CD14-positive monocyte (primary cell): ENCODE data around the gene NDE1. TPM values are rescaled to one million over a fixed set of nuclear protein-coding genes. Genes with fewer than 3 reads are reported as not detected.
"Not testable (repeated sequence)": the region's sequence is repeated elsewhere in the genome, so short reads cannot be mapped to it uniquely, and the experiment has no call there.

ENCODE experiments used
- DNase-seq, 3 donors: peaks; one replicate each; pipeline ENCODE4 v3.0.0-alpha.2; 2011 to 2022
- H2AFZ ChIP-seq: 2 replicates; pipeline ENCODE4 v1.6.0; 2012; ENCODE audit warnings: mild to moderate bottlenecking, low read depth, low read length, inconsistent platforms; ENCODE audit not compliant: insufficient read depth, poor library complexity, severe bottlenecking
- H3K27ac ChIP-seq, 2 donors: 1 replicate in 1 of 2; 2 replicates in 1 of 2; pipeline ENCODE4 v1.5.1; 2012 to 2013; ENCODE audit warnings: low read length in 2 of 2, control low read depth in 1 of 2, inconsistent platforms in 1 of 2, low read depth in 1 of 2, mild to moderate bottlenecking in 1 of 2
- H3K27me3 ChIP-seq, 2 donors: one replicate each; pipeline versions ENCODE4 v1.6.0 to v1.6.1; 2011 to 2013; ENCODE audit warnings: low read length in 2 of 2; ENCODE audit not compliant: control insufficient read depth in 2 of 2, insufficient read depth in 2 of 2
- H3K36me3 ChIP-seq, 2 donors: replicated peaks in 1 of 2; 1 replicate in 1 of 2; 2 replicates in 1 of 2; pipeline versions ENCODE4 v1.5.1 to v1.6.1; 2012 to 2013; ENCODE audit warnings: low read length in 2 of 2, control low read depth in 1 of 2, inconsistent platforms in 1 of 2, mild to moderate bottlenecking in 1 of 2; ENCODE audit not compliant: insufficient read depth in 2 of 2, control insufficient read depth in 1 of 2
- H3K4me1 ChIP-seq, 2 donors: 1 replicate in 1 of 2; 2 replicates in 1 of 2; pipeline versions ENCODE4 v1.5.1 to v1.6.1; 2012 to 2013; ENCODE audit warnings: low read length in 2 of 2, control low read depth in 1 of 2, inconsistent platforms in 1 of 2, mild to moderate bottlenecking in 1 of 2, moderate library complexity in 1 of 2; ENCODE audit not compliant: insufficient read depth in 2 of 2, control insufficient read depth in 1 of 2
- H3K4me2 ChIP-seq: replicated peaks from 2 replicates; pipeline ENCODE3; 2012; ENCODE audit warnings: low read length, moderate library complexity, mild to moderate bottlenecking; ENCODE audit not compliant: poor library complexity, severe bottlenecking; ENCODE audit errors: extremely low read depth
- H3K4me3 ChIP-seq, 3 experiments: fragments of 200-600 bp in 1 of 3; sonication (generic) in 1 of 3; replicated peaks in 1 of 3; 1 replicate in 2 of 3; 2 replicates in 1 of 3; pipeline ENCODE4 v1.5.1; 2011 to 2013; ENCODE audit warnings: low read length in 3 of 3, mild to moderate bottlenecking in 3 of 3, control low read depth in 2 of 3, low read depth in 2 of 3, inconsistent platforms in 1 of 3, moderate library complexity in 1 of 3
- H3K79me2 ChIP-seq: 2 replicates; pipeline ENCODE4 v1.6.0; 2012; ENCODE audit warnings: mild to moderate bottlenecking, control low read depth, inconsistent platforms, low read length, moderate library complexity; ENCODE audit not compliant: insufficient read depth
- H3K9ac ChIP-seq: 2 replicates; pipeline ENCODE4 v1.6.0; 2017; ENCODE audit warnings: low read length, mild to moderate bottlenecking; ENCODE audit not compliant: insufficient read depth, poor library complexity, severe bottlenecking
- H3K9me3 ChIP-seq, 2 donors: replicated peaks in 1 of 2; 1 replicate in 1 of 2; 2 replicates in 1 of 2; pipeline versions ENCODE4 v1.5.1 to v1.6.1; 2012 to 2013; ENCODE audit warnings: low read length in 2 of 2, control low read depth in 1 of 2; ENCODE audit not compliant: control insufficient read depth in 1 of 2, insufficient read depth in 1 of 2
- H4K20me1 ChIP-seq: 2 replicates; pipeline ENCODE4 v1.6.0; 2012; ENCODE audit warnings: mild to moderate bottlenecking, low read length, control low read depth, moderate library complexity; ENCODE audit not compliant: insufficient read depth
- H3K27ac Mint-ChIP-seq, 7 donors: one replicate each; pipeline ENCODE4 v1.8.0; 2020; ENCODE audit warnings: mild to moderate bottlenecking in 7 of 7, mixed read lengths in 7 of 7, moderate library complexity in 6 of 7, inconsistent platforms in 2 of 7
- H3K27me3 Mint-ChIP-seq, 3 donors: one replicate each; pipeline ENCODE4 v1.8.0; 2021 to 2022; ENCODE audit warnings: low read depth in 3 of 3, mild to moderate bottlenecking in 3 of 3, mixed read lengths in 3 of 3, moderate library complexity in 3 of 3, inconsistent platforms in 1 of 3
- H3K36me3 Mint-ChIP-seq, 2 donors: one replicate each; pipeline ENCODE4 v1.8.0; 2020; ENCODE audit warnings: mixed read lengths in 2 of 2, inconsistent platforms in 1 of 2, mild to moderate bottlenecking in 1 of 2
- H3K4me1 Mint-ChIP-seq: one replicate; pipeline ENCODE4 v1.8.0; 2020; ENCODE audit warnings: mild to moderate bottlenecking, mixed read lengths
- H3K4me3 Mint-ChIP-seq, 2 donors: one replicate each; pipeline ENCODE4 v1.8.0; 2020; ENCODE audit warnings: mild to moderate bottlenecking in 2 of 2, mixed read lengths in 2 of 2, moderate library complexity in 1 of 2
- H3K9me3 Mint-ChIP-seq, 7 donors: one replicate each; pipeline ENCODE4 v1.8.0; 2020 to 2022; ENCODE audit warnings: mixed read lengths in 7 of 7, mild to moderate bottlenecking in 6 of 7, moderate library complexity in 6 of 7, inconsistent platforms in 2 of 7
- CTCF ChIP-seq: fragments of 200-600 bp; IDR thresholded peaks from one replicate; pipeline ENCODE4 v1.8.0; 2022; ENCODE audit warnings: antibody characterized with exemption, mild to moderate bottlenecking
- WGBS: methylation state at CpG from one replicate; pipeline ENCODE4 v1.1.5; 2013; ENCODE audit warnings: missing lambda C conversion rate; ENCODE audit not compliant: insufficient coverage; 5-methylcytosine and 5-hydroxymethylcytosine counted together
- intact Hi-C, 2 donors: fragments of 100-400 bp; cut with micrococcal nuclease; formaldehyde crosslinking; loops; one replicate each; pipeline versions ENCODE4 v1.15.0 to v1.15.1; 2023
- polyA plus RNA-seq, 3 donors: library from polyadenylated mRNA; depleted of rRNA in 1 of 3; unstranded in 2 of 3; stranded (reverse) in 1 of 3; fragments of 300-500 nt in 2 of 3; fragments of >200 nt in 1 of 3; fragmentation: Illumina TruSeq in 2 of 3; gene quantifications; 1 replicate in 2 of 3; 2 replicates in 1 of 3; pipeline ENCODE4 v1.2.3, GENCODE V29; 2012 to 2021

The NDE1 gene
- polyA plus RNA-seq, 3 donors = 26.0 to 47.8 (median 28.0) TPM

- peaks cover 21% of the 10 kb centered on the region for H3K4me1 Mint-ChIP-seq
- H4K20me1 ChIP-seq = peaks cover 19% of the 10 kb centered on the region
- H3K36me3 Mint-ChIP-seq = peaks cover under 1 to 6% of the 10 kb centered on the region in 2 donors
- peaks cover 28% of the 10 kb centered on the region for H3K79me2 ChIP-seq
- intact Hi-C loops = loop anchor here in 1 of 2 donors (10.0 kb wide), 1 partner anchor 1013 kb away; the partner anchor contains the start of genes BFAR and PARN
- H3K27me3 ChIP-seq = no peaks in the 10 kb centered on the region
- no peak overlapping the region for H3K4me3 Mint-ChIP-seq
- peaks cover 25 to 35% of the 10 kb centered on the region in 2 donors for H3K4me1 ChIP-seq
- no peak overlapping the region for H3K27ac Mint-ChIP-seq
- H3K4me2 ChIP-seq = no peak overlapping the region
- no peak overlapping the region for H2AFZ ChIP-seq
- H3K9me3 Mint-ChIP-seq = no peaks in the 10 kb centered on the region
- H3K9me3 ChIP-seq = no peaks in the 10 kb centered on the region
- WGBS = 100% methylated on average over 4 of the region's 7 CpGs
- no peak for TF ChIP-seq CTCF
- H3K36me3 ChIP-seq = peaks cover 0 to 6% of the 10 kb centered on the region in 2 donors
- H3K4me3 ChIP-seq = no peak overlapping the region
- no peak overlapping the region for H3K9ac ChIP-seq
- peaks cover 0 to 4% (median 0%) of the 10 kb centered on the region in 3 donors for H3K27me3 Mint-ChIP-seq
- no peak overlapping the region for H3K27ac ChIP-seq
- no peak for DNase-seq
These were observed 2.6 kb upstream of the NDE1 start for GRCh38 chr16:15647294-15648014.

GRCh38 chr16:15648135-15648730 lies 1.8 kb upstream of the NDE1 start:
- Histone ChIP-seq H3K27me3 (no peaks in the 10 kb centered on the region), H3K9me3 (no peaks in the 10 kb centered on the region), H3K9ac (no peak overlapping the region), H3K36me3 (peaks cover 0 to 14% of the 10 kb centered on the region in 2 donors), H3K4me2 (no peak overlapping the region), H3K4me1 (peaks cover 25 to 43% of the 10 kb centered on the region in 2 donors), H3K79me2 (peaks cover 32% of the 10 kb centered on the region), H3K27ac (no peak overlapping the region), H4K20me1 (peaks cover 26% of the 10 kb centered on the region), H2AFZ (no peak overlapping the region), H3K4me3 (no peak overlapping the region)
- H3K27ac Mint-ChIP-seq = no peak overlapping the region
- no peak for DNase-seq
- no peak overlapping the region for H3K4me3 Mint-ChIP-seq
- no peak for TF ChIP-seq CTCF
- peaks cover 8 to 12% of the 10 kb centered on the region in 2 donors for H3K36me3 Mint-ChIP-seq
- 97% methylated on average over 6 of the region's 9 CpGs for WGBS
- peaks cover 0 to 4% (median 0%) of the 10 kb centered on the region in 3 donors for H3K27me3 Mint-ChIP-seq
- H3K4me1 Mint-ChIP-seq = peaks cover 27% of the 10 kb centered on the region
- intact Hi-C loops = loop anchor here in 1 of 2 donors (10.0 kb wide), 1 partner anchor 1013 kb away; the partner anchor contains the start of genes BFAR and PARN
- no peaks in the 10 kb centered on the region for H3K9me3 Mint-ChIP-seq

GRCh38 chr16:15649311-15649710 lies 734 bp upstream of the NDE1 start:
- Histone ChIP-seq H3K4me1 (peaks cover 16 to 35% of the 10 kb centered on the region in 2 donors), H2AFZ (peak overlapping the region; percentile 98), H3K36me3 (peaks cover 0 to 23% of the 10 kb centered on the region in 2 donors), H3K27ac (peak overlapping the region in 1 of 2 donors; percentile 95), H3K4me2 (peak overlapping the region; percentile 96), H3K79me2 (peaks cover 43% of the 10 kb centered on the region), H3K9ac (peak overlapping the region; percentile 95), H4K20me1 (peaks cover 37% of the 10 kb centered on the region), H3K4me3 (peak overlapping the region in 2 of 3 experiments; percentile 31 to 82)
- H3K9me3 ChIP-seq, DNase-seq, H3K9me3 Mint-ChIP-seq, H3K27me3 Mint-ChIP-seq, H3K27me3 ChIP-seq: not testable (repeated sequence)
- intact Hi-C loops = loop anchor here in 1 of 2 donors (10.0 kb wide), 1 partner anchor 1015 kb away; the partner anchor contains the start of genes BFAR and PARN
- Mint-ChIP-seq H3K36me3 (peaks cover 15 to 20% of the 10 kb centered on the region in 2 donors), H3K4me3 (peak overlapping the region; percentile 73 to 76), H3K27ac (peak overlapping the region; percentile 26 to 89 (median 78)), H3K4me1 (peaks cover 24% of the 10 kb centered on the region)
- 94% methylated on average over 10 of the region's 17 CpGs for WGBS
